ENCODE data around the gene DNAH1.

DNA sequence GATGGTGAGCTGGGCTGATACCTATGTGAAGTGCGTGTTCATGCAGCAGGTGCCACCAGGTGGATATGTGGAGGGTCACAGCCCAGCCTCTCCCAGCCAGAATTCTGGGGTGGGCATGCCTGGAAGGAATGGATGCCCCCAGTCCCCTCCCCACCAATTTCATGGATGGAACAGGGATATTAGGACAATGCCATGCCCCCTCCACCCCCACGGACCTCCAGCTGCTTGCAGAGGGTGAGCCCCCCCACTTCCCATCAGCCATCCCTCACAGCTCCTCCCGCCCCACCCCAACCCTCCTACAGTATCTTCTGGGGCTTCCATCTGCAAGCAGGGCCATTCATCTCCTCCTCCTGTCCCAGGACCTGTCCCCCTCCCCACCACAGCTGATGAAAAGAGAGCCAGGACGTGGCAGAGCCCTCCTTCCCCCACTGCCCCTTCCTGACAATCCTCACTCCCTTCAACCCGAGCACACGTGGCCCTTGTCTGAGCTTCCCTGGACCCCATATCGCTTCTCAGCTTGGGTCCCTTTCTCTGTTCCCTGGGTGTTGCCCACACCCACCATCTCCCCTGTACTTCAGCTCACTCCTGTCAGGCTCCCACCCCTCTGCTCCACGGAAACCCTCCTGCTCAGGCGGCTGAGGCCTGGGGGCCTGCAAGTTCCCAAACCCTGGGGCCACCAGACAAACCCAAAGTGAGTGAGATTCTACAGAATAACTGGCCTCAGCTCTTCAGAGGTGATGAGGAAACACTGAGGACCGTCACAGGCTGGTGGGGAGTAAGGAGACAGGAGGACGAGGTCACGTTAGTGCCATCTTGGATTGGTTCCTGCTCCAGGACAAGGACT is 131.6 kb downstream of the DNAH1 start:
- no peak for TF ChIP-seq EZH2phosphoT487 (IDR thresholded peaks at IDR 0.05; ENCODE audit: insufficient read depth, low read depth)
- no peak for TF ChIP-seq EZH2 (IDR thresholded peaks at IDR 0.05; ENCODE audit: insufficient read depth, poor library complexity, severe bottlenecking)
